Ovary (tissue), 9 donors: ENCODE measurements around the gene KRT85. TPM values are rescaled to one million over a fixed set of nuclear protein-coding genes. Genes with fewer than 3 reads are reported as not detected.

Source experiments
- DNase-seq, 5 donors: peaks; one replicate each; pipeline ENCODE4 v3.0.0-alpha.2; 2019 to 2020
- H3K27ac ChIP-seq, 2 donors: fragments of 200-600 bp; one replicate each; pipeline versions ENCODE4 v1.5.1 to v1.8.0; 2019 to 2022
- H3K27me3 ChIP-seq: fragments of 200-600 bp; one replicate; pipeline ENCODE4 v1.8.0; 2022
- H3K36me3 ChIP-seq: fragments of 200-600 bp; sonication (generic); one replicate; pipeline ENCODE4 v1.5.1; 2019
- H3K4me1 ChIP-seq: one replicate; pipeline ENCODE4 v1.8.1; 2013; ENCODE audit warnings: mild to moderate bottlenecking, moderate library complexity; ENCODE audit not compliant: insufficient read depth
- H3K4me3 ChIP-seq: fragments of 200-600 bp; sonication (generic); one replicate; pipeline ENCODE4 v1.5.1; 2017
- H3K9me3 ChIP-seq, 2 donors: fragments of 200-600 bp in 1 of 2; sonication (generic) in 1 of 2; one replicate each; pipeline versions ENCODE4 v1.5.1 to v1.8.1; 2013 to 2019; ENCODE audit warnings: mild to moderate bottlenecking in 1 of 2, moderate library complexity in 1 of 2
- CTCF ChIP-seq, 3 donors: fragments of 450-650 bp in 2 of 3; fragments of 200-600 bp in 1 of 3; IDR thresholded peaks; one replicate each; pipeline versions ENCODE4 v1.5.1 to v1.8.0; 2016 to 2022; ENCODE audit warnings: antibody characterized with exemption in 3 of 3, mild to moderate bottlenecking in 1 of 3
- EP300 ChIP-seq: sonication (generic); formaldehyde crosslinking; IDR thresholded peaks from one replicate; pipeline ENCODE4 v1.6.1; 2017; ENCODE audit warnings: antibody characterized with exemption
- POLR2A ChIP-seq: fragments of 450-650 bp; IDR thresholded peaks from one replicate; pipeline ENCODE4 v1.6.1; 2017; ENCODE audit warnings: antibody characterized with exemption, mild to moderate bottlenecking, moderate library complexity
- WGBS, 3 donors: extraction: QIAGEN DNeasy Blood & Tissue Kit in 1 of 3; methylation state at CpG; one replicate each; pipeline versions ENCODE4 v1.1.5 to v1.1.7; 2013 to 2017; 5-methylcytosine and 5-hydroxymethylcytosine counted together
- intact Hi-C, 4 donors: fragments of 100-400 bp; cut with DNase I; formaldehyde crosslinking; loops; one replicate each; pipeline versions ENCODE4 v1.11.0 to v1.15.1; 2022 to 2023
- polyA plus RNA-seq, 2 donors: library from polyadenylated mRNA; stranded (reverse); fragments of 200-250 nt in 1 of 2; fragments of 350-450 nt in 1 of 2; fragmentation: Illumina TruSeq in 1 of 2; extraction: RNeasy Lipid Tissue Mini Kit (QIAGEN cat#74804) in 1 of 2; gene quantifications; one replicate each; pipeline ENCODE4 v1.2.3, GENCODE V29; 2013 to 2014
- total RNA-seq, 7 donors: library from RNA; depleted of rRNA in 2 of 7; stranded (reverse); fragments of >200 nt in 2 of 7; fragmentation: NEBNext Ultra II Directional in 3 of 7; extraction: Animal tissue kit (Norgen Biotek cat#: 25700) in 3 of 7; gene quantifications; one replicate each; pipeline versions ENCODE4 v1.1.0 to v1.2.4, GENCODE V29; 2016 to 2023
- donor health status: DM: no; HTN: no; CAD: no; lungs with moderate emphysema.
- donor health status: DM: no; HTN: no; CAD: no.
- donor health status: Bipolar disorder and iron deficiency.
- donor health status: DM: yes; HTN: yes; CAD: no.
- donor health status: DM: no; HTN: no; CAD: no.
- donor health status: DM: yes; HTN: yes; CAD: no.

Gene KRT85
- total and polyA plus RNA-seq, 9 donors: not detected

GRCh38 chr12:52310622-52311284 is 56.5 kb downstream of the KRT85 start:
- Histone ChIP-seq H3K36me3 (no peaks in the 10 kb centered on the region), H3K9me3 (no peaks in the 10 kb centered on the region), H3K4me1 (no peaks in the 10 kb centered on the region), H3K27ac (no peak overlapping the region), H3K4me3 (no peak overlapping the region), H3K27me3 (no peaks in the 10 kb centered on the region)
- TF ChIP-seq CTCF (IDR thresholded peaks at IDR 0.05): no peak
- TF ChIP-seq POLR2A: no peak
- TF ChIP-seq EP300: no peak
- 70 to 77% (median 73%) methylated on average over 5 of the region's 5 CpGs for WGBS, 3 donors
- no peak for DNase-seq
- intact Hi-C loops: no loop called here

Other genes starting within 250 kb of the KRT85 start
- gene KRT80, start 175.5 kb downstream of the KRT85 start, total RNA-seq: 10 to 100 TPM in 1 of 7 donors, 1 to 10 TPM in 2, under 1 TPM in 3, not detected in 1; 0.05 to 13.2 (median 0.99) TPM
- 1 to 10 TPM in 1 of 2 donors, under 1 TPM in 1; 0.11 to 6.2 TPM for gene KRT80, start 175.5 kb downstream of the KRT85 start, polyA plus RNA-seq
- 100 to 1,000 TPM in 1 of 7 donors, 10 to 100 TPM in 4, 1 to 10 TPM in 1, not detected in 1; 3.7 to 379 (median 29.1) TPM for gene KRT7, start 134.2 kb downstream of the KRT85 start, total RNA-seq
- gene KRT7, start 134.2 kb downstream of the KRT85 start, polyA plus RNA-seq: 1 to 10 TPM in 1 of 2 donors, under 1 TPM in 1; 0.37 to 2.1 TPM
- under 1 TPM in 1 of 7 donors, not detected in 6; 0.69 TPM for gene KRT86, start 92.8 kb downstream of the KRT85 start, total RNA-seq
- not detected for gene KRT86, start 92.8 kb downstream of the KRT85 start, polyA plus RNA-seq
- 1 to 10 TPM in 1 of 7 donors, not detected in 6; 1.2 TPM for gene KRT81, start 75.9 kb downstream of the KRT85 start, total RNA-seq
- not detected for gene KRT81, start 75.9 kb downstream of the KRT85 start, polyA plus RNA-seq
- not detected for gene KRT83, start 46.1 kb downstream of the KRT85 start, total RNA-seq
- gene KRT83, start 46.1 kb downstream of the KRT85 start, polyA plus RNA-seq: not detected
- gene KRT84, start 18.2 kb upstream of the KRT85 start, total RNA-seq: not detected
- not detected for gene KRT84, start 18.2 kb upstream of the KRT85 start, polyA plus RNA-seq
- not detected for gene KRT82, start 38.9 kb upstream of the KRT85 start, total RNA-seq
- not detected for gene KRT82, start 38.9 kb upstream of the KRT85 start, polyA plus RNA-seq
- gene KRT75, start 66.9 kb upstream of the KRT85 start, total RNA-seq: under 1 TPM in 1 of 7 donors, not detected in 6; 0.08 TPM
- not detected for gene KRT75, start 66.9 kb upstream of the KRT85 start, polyA plus RNA-seq
- under 1 TPM in 1 of 7 donors, not detected in 6; 0.11 TPM for gene KRT6B, start 84.7 kb upstream of the KRT85 start, total RNA-seq
- not detected for gene KRT6B, start 84.7 kb upstream of the KRT85 start, polyA plus RNA-seq
- under 1 TPM in 1 of 7 donors, not detected in 6; 0.17 TPM for gene KRT6C, start 106.3 kb upstream of the KRT85 start, total RNA-seq
- gene KRT6C, start 106.3 kb upstream of the KRT85 start, polyA plus RNA-seq: not detected
- 10 to 100 TPM in 1 of 7 donors, 1 to 10 TPM in 3, under 1 TPM in 2, not detected in 1; 0.50 to 14.5 (median 1.4) TPM for gene KRT6A, start 125.8 kb upstream of the KRT85 start, total RNA-seq
- gene KRT6A, start 125.8 kb upstream of the KRT85 start, polyA plus RNA-seq: under 1 TPM in 1 of 2 donors, not detected in 1; 0.15 TPM
- gene KRT5, start 152.9 kb upstream of the KRT85 start, total RNA-seq: 10 to 100 TPM in 2 of 7 donors, 1 to 10 TPM in 3, under 1 TPM in 1, not detected in 1; 1.00 to 16.1 (median 2.0) TPM
- under 1 TPM; 0.25 to 0.55 TPM for gene KRT5, start 152.9 kb upstream of the KRT85 start, polyA plus RNA-seq
- not detected for gene KRT71, start 185.7 kb upstream of the KRT85 start, total RNA-seq
- gene KRT71, start 185.7 kb upstream of the KRT85 start, polyA plus RNA-seq: not detected
- gene KRT74, start 206.4 kb upstream of the KRT85 start, total RNA-seq: not detected
- not detected for gene KRT74, start 206.4 kb upstream of the KRT85 start, polyA plus RNA-seq
- not detected for gene KRT72, start 234.0 kb upstream of the KRT85 start, total RNA-seq
- gene KRT72, start 234.0 kb upstream of the KRT85 start, polyA plus RNA-seq: not detected